Naive thymus-derived CD8-positive, alpha-beta T cell (primary cell): ENCODE data around the gene PTPRE. TPM values are rescaled to one million over a fixed set of nuclear protein-coding genes. Genes with fewer than 3 reads are reported as not detected.

Experiments used
- ATAC-seq, 2 donors: fragments of 150-1000 bp; cut with Tn5 transposase in 1 of 2; sonication (Bioruptor Pico), chemical (Tn5 transposase) in 1 of 2; 1 replicate in 1 of 2; 2 replicates in 1 of 2; pipeline ENCODE4 v1.10.0; 2021; ENCODE audit warnings: mild to moderate bottlenecking in 2 of 2, moderate library complexity in 2 of 2
- POLR2A ChIA-PET: fragments of 350-600 bp; sonication (Branson Sonifier 250); formaldehyde crosslinking; loops from one replicate; lab custom pipeline; 2021; ENCODE audit warnings: antibody characterized with exemption; lab: Charles Lee
- DNase-seq, 10 donors: peaks; one replicate each; pipeline versions ENCODE4 v3.0.0 to v3.0.0-alpha.2; 2020 to 2022
- H3K27ac Mint-ChIP-seq, 10 donors: one replicate each; pipeline ENCODE4 v1.8.0; 2020 to 2022; ENCODE audit warnings: mild to moderate bottlenecking in 10 of 10, mixed read lengths in 10 of 10, moderate library complexity in 4 of 10, inconsistent platforms in 1 of 10
- H3K27me3 Mint-ChIP-seq, 5 donors: one replicate each; pipeline ENCODE4 v1.8.0; 2021 to 2022; ENCODE audit warnings: mixed read lengths in 5 of 5
- H3K36me3 Mint-ChIP-seq, 3 donors: one replicate each; pipeline ENCODE4 v1.8.0; 2020 to 2022; ENCODE audit warnings: mixed read lengths in 3 of 3, mild to moderate bottlenecking in 2 of 3, inconsistent platforms in 1 of 3
- H3K4me1 Mint-ChIP-seq, 4 donors: one replicate each; pipeline ENCODE4 v1.8.0; 2021 to 2022; ENCODE audit warnings: mixed read lengths in 4 of 4
- H3K4me3 Mint-ChIP-seq, 10 donors: one replicate each; pipeline ENCODE4 v1.8.0; 2020 to 2022; ENCODE audit warnings: mild to moderate bottlenecking in 10 of 10, mixed read lengths in 10 of 10, moderate library complexity in 6 of 10, inconsistent platforms in 1 of 10
- H3K9me3 Mint-ChIP-seq, 9 donors: one replicate each; pipeline ENCODE4 v1.8.0; 2020 to 2022; ENCODE audit warnings: mixed read lengths in 9 of 9, mild to moderate bottlenecking in 3 of 9, inconsistent platforms in 1 of 9, moderate library complexity in 1 of 9
- polyA plus RNA-seq, 3 donors: library from polyadenylated mRNA; unstranded; fragments of 300-500 nt; fragmentation: Illumina TruSeq; gene quantifications; one replicate each; pipeline ENCODE4 v1.2.3, GENCODE V29; 2021
- total RNA-seq, 8 experiments: library from RNA in 2 of 8; stranded (reverse) in 2 of 8; gene quantifications; one replicate each; pipeline ENCODE4 v1.2.3 and lab custom pipeline; 2021 to 2026

PTPRE gene
- total and polyA plus RNA-seq, 5 experiments from 2014 or later: 7.8 to 29.5 (median 17.6) TPM

GRCh38 chr10:128025951-128026350, 119.0 kb downstream of the PTPRE start:
- no peaks in the 10 kb centered on the region for H3K9me3 Mint-ChIP-seq
- no peaks in the 10 kb centered on the region for H3K36me3 Mint-ChIP-seq
- POLR2A ChIA-PET: no interaction called here
- H3K27me3 Mint-ChIP-seq: no peaks in the 10 kb centered on the region
- peaks cover 0 to 11% (median 4%) of the 10 kb centered on the region in 4 donors for H3K4me1 Mint-ChIP-seq
- H3K27ac Mint-ChIP-seq: no peak overlapping the region
- no peak for DNase-seq
- no peak overlapping the region for H3K4me3 Mint-ChIP-seq
- no peak for ATAC-seq

DNA sequence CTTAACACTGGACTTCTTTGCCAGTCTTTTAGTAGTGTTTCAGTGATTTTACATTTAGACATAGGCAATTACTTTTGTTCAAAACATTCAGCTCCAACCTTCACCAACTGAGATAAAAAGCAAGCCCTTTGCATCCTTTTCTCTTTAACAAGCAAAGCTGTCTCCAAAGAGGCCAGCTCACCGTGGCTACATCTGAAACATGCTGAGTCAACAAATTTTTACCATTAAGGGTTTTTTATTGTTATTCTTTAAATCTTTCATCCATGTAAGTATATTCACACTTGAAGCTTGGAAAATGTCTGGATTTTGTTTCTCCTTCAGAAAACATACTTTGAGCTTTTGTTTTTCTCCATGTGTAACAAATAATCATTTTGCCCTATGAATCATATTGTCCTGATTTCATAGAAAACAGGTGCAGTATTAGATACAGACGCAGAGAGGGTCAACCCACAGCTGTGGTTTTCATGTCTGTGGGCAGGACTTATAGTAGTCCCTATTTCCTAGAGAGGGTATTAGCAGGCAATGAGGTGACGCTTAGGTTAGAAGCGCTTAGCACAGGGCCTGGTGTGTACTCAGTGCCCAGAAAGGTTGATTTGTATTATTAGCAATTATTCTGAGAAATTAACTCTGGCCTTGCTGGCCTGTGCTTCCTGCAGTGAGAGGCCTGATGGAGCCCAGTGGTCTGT, 119.9 kb downstream of the PTPRE start:
- POLR2A ChIA-PET: no interaction called here
- H3K4me3 Mint-ChIP-seq: no peak overlapping the region
- DNase-seq (no peak), ATAC-seq (no peak)
- no peaks in the 10 kb centered on the region for H3K9me3 Mint-ChIP-seq
- peak overlapping the region in 1 of 10 donors; percentile 14 for H3K27ac Mint-ChIP-seq
- H3K4me1 Mint-ChIP-seq: peaks cover 0 to 11% (median 4%) of the 10 kb centered on the region in 4 donors
- H3K27me3 Mint-ChIP-seq: no peaks in the 10 kb centered on the region
- no peaks in the 10 kb centered on the region for H3K36me3 Mint-ChIP-seq

DNA sequence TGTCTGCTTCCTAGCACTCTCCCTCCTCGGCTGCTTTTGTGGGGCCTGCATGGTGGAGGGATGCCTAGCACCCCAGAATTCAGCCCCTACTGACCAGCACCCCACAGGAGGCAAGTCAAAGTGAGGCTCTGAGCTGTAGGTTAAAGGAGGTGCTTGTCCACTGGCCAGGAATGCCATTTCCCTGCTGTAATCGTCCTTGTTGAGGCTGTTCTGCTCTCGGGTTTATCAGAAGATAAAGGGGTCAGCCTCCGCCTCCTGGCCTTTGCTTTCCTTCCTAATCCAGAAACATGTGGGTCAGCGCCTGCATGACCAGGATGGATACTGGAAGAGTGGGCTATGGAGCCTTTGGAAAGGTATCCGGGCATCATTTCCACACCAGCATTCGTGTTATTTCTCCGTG, 120.4 kb downstream of the PTPRE start:
- Mint-ChIP-seq H3K27ac (no peak overlapping the region), H3K4me1 (peaks cover 0 to 11% (median 4%) of the 10 kb centered on the region in 4 donors), H3K36me3 (no peaks in the 10 kb centered on the region), H3K4me3 (no peak overlapping the region), H3K9me3 (no peaks in the 10 kb centered on the region), H3K27me3 (no peaks in the 10 kb centered on the region)
- DNase-seq: no peak
- ATAC-seq: no peak
- POLR2A ChIA-PET: no interaction called here

DNA sequence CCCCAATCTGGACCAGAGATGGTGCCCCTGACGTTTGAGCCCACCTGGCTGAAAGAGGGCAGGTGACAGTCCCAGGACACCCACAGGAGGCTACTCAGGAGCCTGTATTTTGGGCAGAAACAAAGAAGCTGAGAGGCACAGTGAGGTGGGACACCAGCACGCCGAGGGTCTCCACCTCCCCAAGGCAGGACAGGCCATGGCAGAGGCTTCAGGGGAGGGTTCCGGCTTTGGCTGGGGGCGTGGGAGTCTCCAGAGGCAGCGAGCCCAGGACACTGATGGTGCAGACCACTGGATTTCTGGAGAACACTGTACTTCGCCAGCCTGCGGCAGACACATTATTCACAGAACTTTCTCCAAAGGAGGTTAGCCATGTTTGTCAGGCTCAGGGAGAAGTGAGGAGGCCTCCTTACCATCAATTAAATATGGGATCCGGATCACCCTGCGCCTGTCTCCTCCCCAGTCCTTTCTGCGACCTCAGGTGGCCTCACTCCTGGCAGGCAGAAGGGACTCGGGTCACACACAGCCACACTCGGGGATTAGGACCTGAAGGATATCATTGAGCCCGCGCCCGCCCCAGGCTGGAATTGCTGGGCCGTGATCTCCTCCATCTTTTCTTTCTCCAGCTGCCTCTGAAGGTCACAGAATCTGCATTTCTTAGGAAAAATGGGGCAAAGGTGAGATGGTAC, 121.1 kb downstream of the PTPRE start:
- ATAC-seq (no peak), DNase-seq (no peak)
- no peaks in the 10 kb centered on the region for H3K36me3 Mint-ChIP-seq
- H3K27me3 Mint-ChIP-seq: no peaks in the 10 kb centered on the region
- no peak overlapping the region for H3K4me3 Mint-ChIP-seq
- H3K9me3 Mint-ChIP-seq: no peaks in the 10 kb centered on the region
- POLR2A ChIA-PET: no interaction called here
- no peak overlapping the region for H3K27ac Mint-ChIP-seq
- H3K4me1 Mint-ChIP-seq: peaks cover 0 to 11% (median 4%) of the 10 kb centered on the region in 4 donors

GRCh38 chr10:128028508-128029289, 121.8 kb downstream of the PTPRE start:
- POLR2A ChIA-PET: no interaction called here
- DNase-seq (no peak), ATAC-seq (no peak)
- Mint-ChIP-seq H3K9me3 (no peaks in the 10 kb centered on the region), H3K27me3 (no peaks in the 10 kb centered on the region), H3K27ac (no peak overlapping the region), H3K4me1 (peaks cover 0 to 11% (median 4%) of the 10 kb centered on the region in 4 donors), H3K4me3 (no peak overlapping the region), H3K36me3 (no peaks in the 10 kb centered on the region)

DNA sequence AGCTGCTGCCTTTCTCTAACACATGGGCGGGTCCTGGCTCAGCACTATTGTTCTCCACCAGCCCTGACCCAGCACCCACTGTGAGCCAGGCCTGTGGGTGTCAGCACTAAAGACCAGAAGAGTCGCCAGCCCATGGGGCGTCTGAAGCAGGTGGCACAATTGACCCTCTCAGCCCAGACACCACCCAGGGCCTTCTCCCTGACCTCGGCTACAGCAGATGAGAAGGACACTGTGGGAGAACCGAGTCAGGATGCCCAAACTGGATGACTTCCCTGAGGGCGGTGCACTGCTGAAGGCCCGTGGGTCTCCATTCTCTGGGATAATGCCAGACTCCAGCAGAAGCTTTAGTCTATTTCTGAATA, 122.4 kb downstream of the PTPRE start:
- POLR2A ChIA-PET: no interaction called here
- Mint-ChIP-seq H3K36me3 (no peaks in the 10 kb centered on the region), H3K27me3 (no peaks in the 10 kb centered on the region), H3K4me3 (no peak overlapping the region), H3K4me1 (peaks cover 0 to 11% (median 4%) of the 10 kb centered on the region in 4 donors), H3K27ac (peak overlapping the region in 1 of 10 donors; percentile 40), H3K9me3 (no peaks in the 10 kb centered on the region)
- ATAC-seq: no peak
- no peak for DNase-seq

DNA sequence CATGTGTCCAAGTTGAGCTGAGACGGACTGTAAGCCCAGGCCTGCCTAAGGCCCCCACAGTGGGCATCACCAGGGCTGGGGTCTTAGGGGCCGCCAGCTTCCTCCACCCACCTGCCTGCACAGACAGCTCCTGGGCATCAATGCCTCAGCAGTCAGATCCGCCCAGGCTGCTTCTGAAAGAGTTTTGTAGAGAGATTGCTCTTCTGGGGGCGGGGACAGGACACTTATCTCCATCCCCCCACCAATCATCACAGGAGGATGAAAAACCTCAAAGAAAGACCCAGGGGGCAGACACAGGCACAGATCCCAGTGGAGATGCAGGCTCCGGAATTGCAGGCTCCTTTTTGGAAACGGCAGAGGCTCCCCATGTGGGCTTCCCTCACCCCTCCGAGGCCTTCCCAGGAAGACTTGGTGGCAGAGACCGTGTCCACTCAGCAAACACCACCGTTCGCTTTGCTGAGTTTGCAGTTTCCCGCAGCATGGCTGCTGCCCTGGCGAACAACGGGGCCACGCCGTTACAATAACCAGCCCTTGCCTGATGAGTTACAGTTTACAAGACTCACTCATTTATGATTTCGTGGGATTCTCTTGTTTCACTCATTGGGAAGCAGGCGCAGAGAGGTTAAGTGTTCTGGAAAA, 122.9 kb downstream of the PTPRE start:
- H3K9me3 Mint-ChIP-seq: no peaks in the 10 kb centered on the region
- no peaks in the 10 kb centered on the region for H3K36me3 Mint-ChIP-seq
- no peaks in the 10 kb centered on the region for H3K27me3 Mint-ChIP-seq
- H3K27ac Mint-ChIP-seq: peak overlapping the region in 1 of 10 donors; percentile 40
- POLR2A ChIA-PET: no interaction called here
- no peak for ATAC-seq
- no peak overlapping the region for H3K4me3 Mint-ChIP-seq
- peaks cover 0 to 11% (median 4%) of the 10 kb centered on the region in 4 donors for H3K4me1 Mint-ChIP-seq
- DNase-seq: no peak

GRCh38 chr10:128030498-128031072, 123.7 kb downstream of the PTPRE start:
- no peaks in the 10 kb centered on the region for H3K27me3 Mint-ChIP-seq
- no peaks in the 10 kb centered on the region for H3K9me3 Mint-ChIP-seq
- ATAC-seq (no peak), DNase-seq (no peak)
- no peaks in the 10 kb centered on the region for H3K36me3 Mint-ChIP-seq
- H3K27ac Mint-ChIP-seq: peak overlapping the region in 1 of 10 donors; percentile 75
- POLR2A ChIA-PET: no interaction called here
- H3K4me3 Mint-ChIP-seq: no peak overlapping the region
- peaks cover 1 to 13% (median 6%) of the 10 kb centered on the region in 4 donors for H3K4me1 Mint-ChIP-seq

GRCh38 chr10:128031216-128031615, 124.3 kb downstream of the PTPRE start:
- DNase-seq: no peak
- Mint-ChIP-seq H3K9me3 (no peaks in the 10 kb centered on the region), H3K27ac (peak overlapping the region in 1 of 10 donors; percentile 68), H3K4me3 (no peak overlapping the region), H3K27me3 (no peaks in the 10 kb centered on the region), H3K4me1 (peaks cover 2 to 16% (median 8%) of the 10 kb centered on the region in 4 donors), H3K36me3 (no peaks in the 10 kb centered on the region)
- no peak for ATAC-seq
- POLR2A ChIA-PET: no interaction called here

DNA sequence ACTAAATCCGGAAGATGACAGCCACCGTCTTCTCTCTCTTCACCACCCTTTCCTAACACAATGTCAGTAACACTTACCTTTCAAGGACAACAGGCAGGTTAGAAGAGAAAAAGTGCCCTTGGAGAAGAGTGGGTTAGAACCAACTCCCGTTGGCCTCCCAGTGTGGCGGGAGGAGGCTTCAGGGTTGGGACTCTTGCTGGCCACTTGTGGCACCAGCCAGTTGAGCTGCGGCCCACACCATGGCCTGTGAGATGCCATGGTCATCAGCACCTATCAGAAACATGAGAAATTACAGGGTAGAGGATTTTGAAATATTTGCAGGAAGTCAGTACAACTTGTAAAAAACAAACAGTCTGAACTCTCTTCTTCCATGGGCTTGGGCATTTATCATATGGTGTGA, 125.6 kb downstream of the PTPRE start:
- no peaks in the 10 kb centered on the region for H3K9me3 Mint-ChIP-seq
- H3K4me1 Mint-ChIP-seq: peaks cover 2 to 11% (median 3%) of the 10 kb centered on the region in 4 donors
- no peaks in the 10 kb centered on the region for H3K36me3 Mint-ChIP-seq
- no peak overlapping the region for H3K27ac Mint-ChIP-seq
- no peak for ATAC-seq
- no peak overlapping the region for H3K4me3 Mint-ChIP-seq
- POLR2A ChIA-PET: no interaction called here
- no peaks in the 10 kb centered on the region for H3K27me3 Mint-ChIP-seq
- DNase-seq: no peak

GRCh38 chr10:128035557-128035973, 128.7 kb downstream of the PTPRE start:
- Mint-ChIP-seq H3K4me3 (no peak overlapping the region), H3K9me3 (no peaks in the 10 kb centered on the region), H3K27me3 (no peaks in the 10 kb centered on the region), H3K27ac (no peak overlapping the region), H3K36me3 (no peaks in the 10 kb centered on the region), H3K4me1 (peaks cover 2 to 11% (median 3%) of the 10 kb centered on the region in 4 donors)
- ATAC-seq: peak; percentile 57 to 71
- POLR2A ChIA-PET: interaction anchor here (1.3 to 2.3 kb wide), 3 partner anchors 13 to 34 kb away, joined by 3 to 9 read pairs (median 7); no protein-coding TSS in a partner anchor
- DNase-seq: peak; percentile 17 to 74 (median 54)

- Mint-ChIP-seq H3K27me3 (no peaks in the 10 kb centered on the region), H3K9me3 (no peaks in the 10 kb centered on the region), H3K27ac (peak overlapping the region in 1 of 10 donors; percentile 19), H3K4me1 (peaks cover 2 to 11% (median 4%) of the 10 kb centered on the region in 4 donors), H3K4me3 (no peak overlapping the region), H3K36me3 (no peaks in the 10 kb centered on the region)
- POLR2A ChIA-PET: interaction anchor here (1.9 to 2.3 kb wide), 2 partner anchors 12 to 34 kb away, joined by 7 to 9 read pairs; no protein-coding TSS in a partner anchor
- ATAC-seq: no peak
- DNase-seq: no peak
These were observed 129.2 kb downstream of the PTPRE start for GRCh38 chr10:128036011-128036615.
